HG03108 (cell line): ENCODE measurements around the gene ANTXR1.

Source experiments
- ATAC-seq: cut with Tn5 transposase; IDR thresholded peaks from one replicate; pipeline ENCODE4 v1.9.1; 2021; ENCODE audit warnings: moderate library complexity; ENCODE audit not compliant: unreplicated experiment

The ANTXR1 gene

DNA sequence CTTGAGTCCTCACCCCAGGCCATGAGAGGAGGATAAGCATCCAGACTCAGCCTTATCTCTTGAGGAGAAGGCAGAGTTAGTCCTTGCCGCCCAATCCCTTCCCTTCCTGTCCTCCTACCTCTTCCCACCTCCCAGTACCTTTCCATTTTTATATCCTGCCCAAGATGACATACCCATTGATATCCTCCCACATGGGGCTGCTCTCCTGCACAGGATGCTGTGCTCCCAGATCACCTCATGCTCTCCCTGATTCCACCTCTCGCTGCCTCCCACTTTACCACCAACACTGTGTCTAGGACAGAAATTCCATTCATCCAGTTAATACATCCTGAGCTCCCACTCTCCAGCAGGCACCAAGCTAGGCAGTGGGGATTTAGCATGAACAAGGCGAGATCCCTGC, 191.7 kb downstream of the ANTXR1 start:
- ATAC-seq: no peak

DNA sequence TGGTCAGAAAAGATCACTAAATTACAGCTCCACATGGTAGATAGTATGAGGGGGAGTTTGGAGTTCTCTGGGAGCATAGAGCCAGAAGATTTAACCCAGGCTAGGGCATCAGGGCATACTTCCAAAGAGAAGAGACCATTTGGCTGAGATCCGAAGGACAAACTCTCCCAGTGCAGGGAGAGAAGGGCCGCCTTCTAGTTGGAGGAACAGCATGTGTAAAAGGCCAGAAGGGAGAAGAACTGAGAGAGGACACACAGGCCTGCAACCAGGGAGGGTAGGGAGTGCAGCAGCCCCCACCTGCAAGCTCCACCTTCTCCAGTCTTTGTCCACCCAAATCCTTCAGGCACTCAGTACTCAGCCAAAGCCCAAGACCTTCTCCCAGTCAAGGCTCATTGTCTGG, 192.1 kb downstream of the ANTXR1 start:
- no peak for ATAC-seq

- ATAC-seq: no peak
These were observed 192.5 kb downstream of the ANTXR1 start for GRCh38 chr2:69205491-69205890.

DNA sequence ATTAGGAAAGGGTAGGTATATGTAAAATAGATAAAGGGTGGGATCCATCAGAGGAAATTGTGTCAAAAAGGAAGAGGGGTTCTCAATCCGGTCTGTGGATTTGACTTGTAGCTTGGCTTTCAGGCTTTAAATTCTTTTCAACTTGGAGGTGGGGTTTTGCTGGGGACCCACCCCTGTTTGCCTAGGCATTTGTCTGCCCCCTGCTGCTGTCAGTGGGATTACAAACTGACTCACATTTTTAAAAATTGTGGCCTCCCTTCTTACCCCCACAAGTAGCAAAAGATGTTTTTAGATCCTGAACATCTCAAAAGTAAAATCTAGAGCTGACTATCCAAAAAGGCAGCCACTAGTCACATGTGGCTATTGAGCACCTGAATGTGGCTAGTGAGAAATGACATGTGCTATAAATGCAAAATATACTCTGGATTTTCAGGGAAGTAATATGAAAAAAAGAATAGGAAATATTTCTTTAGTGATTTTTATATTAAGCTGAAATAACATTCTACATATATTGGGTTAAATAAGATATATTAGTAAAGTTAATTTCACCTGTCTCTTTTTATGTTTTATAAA, 195.1 kb downstream of the ANTXR1 start:
- no peak for ATAC-seq

DNA sequence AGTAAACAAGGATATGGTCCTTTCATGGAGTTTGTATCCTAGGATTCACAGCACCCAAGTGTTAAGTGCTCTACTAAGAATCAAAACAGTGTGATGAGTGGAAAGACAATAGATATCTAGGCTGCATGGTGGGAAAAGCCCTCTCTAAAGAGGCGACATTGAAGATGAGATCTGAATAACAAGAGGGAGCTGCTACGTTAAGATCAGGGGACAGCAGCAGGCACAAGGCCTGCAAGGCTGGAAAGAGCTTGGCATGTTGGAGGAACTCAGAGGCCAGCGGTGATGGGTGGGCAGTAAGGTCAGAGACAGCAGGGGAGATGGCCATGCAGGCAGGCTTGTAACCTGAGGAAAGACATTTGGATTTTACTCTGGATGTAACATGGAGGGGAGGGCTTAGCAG, 196.5 kb downstream of the ANTXR1 start:
- ATAC-seq: no peak

DNA sequence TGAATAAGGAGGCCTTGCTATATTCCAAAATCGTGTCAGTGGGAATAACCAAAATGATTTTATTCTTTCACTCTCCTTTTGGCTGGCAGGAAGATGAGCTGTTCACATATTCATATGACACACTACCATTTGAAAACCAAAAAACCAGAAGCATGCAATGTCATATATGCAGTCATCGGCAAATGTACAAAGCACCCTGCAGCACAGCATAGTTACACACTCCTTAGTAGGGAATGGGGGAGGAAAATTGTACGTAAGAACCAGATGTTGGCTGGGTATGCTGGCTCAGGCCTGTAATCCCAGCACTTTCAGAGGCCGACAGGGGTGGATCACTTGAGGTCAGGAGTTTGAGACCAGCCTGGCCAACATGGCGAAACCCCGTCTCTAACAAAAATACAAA, 197.4 kb downstream of the ANTXR1 start:
- ATAC-seq: no peak

DNA sequence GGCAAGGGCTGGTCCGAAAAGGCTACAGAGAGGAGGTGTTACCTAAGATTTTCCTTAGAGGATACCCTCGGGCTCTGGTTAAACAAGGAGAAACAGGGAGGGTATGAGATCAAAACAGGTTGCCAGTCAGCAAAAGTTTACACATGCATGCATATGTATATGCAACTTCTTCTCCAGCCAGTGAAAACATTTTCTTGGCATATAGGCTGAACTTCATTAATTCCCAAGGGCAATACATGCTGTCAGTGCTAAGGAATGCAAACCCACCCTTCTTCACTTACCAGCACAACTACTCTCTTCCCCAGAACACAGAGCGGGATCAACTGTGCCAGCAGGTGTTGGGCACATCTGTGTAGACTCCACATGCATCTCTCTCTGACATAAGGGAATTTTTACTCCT, 198.1 kb downstream of the ANTXR1 start:
- no peak for ATAC-seq

GRCh38 chr2:69211686-69212085, 198.7 kb downstream of the ANTXR1 start:
- no peak for ATAC-seq

- no peak for ATAC-seq
These were observed 199.5 kb downstream of the ANTXR1 start for GRCh38 chr2:69212238-69213028.

DNA sequence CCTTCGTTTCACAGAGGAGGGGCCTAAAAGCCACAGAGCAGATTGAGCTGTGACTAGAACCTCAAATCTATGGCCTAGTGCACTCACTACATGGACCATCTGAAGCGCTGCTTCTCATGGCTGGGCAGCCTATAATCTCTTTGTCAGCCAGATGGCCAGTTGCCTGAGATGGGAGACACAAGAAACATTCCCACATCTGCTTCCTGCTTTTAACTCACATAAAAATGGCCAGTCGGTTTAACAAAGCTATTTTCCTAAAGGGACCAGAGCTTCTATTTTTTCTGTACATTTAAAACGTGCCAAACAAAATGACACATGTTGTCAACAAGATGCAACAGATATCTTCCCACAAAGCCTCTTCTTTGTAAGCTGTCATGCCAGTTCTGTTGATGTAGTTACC, 200.2 kb downstream of the ANTXR1 start:
- no peak for ATAC-seq

DNA sequence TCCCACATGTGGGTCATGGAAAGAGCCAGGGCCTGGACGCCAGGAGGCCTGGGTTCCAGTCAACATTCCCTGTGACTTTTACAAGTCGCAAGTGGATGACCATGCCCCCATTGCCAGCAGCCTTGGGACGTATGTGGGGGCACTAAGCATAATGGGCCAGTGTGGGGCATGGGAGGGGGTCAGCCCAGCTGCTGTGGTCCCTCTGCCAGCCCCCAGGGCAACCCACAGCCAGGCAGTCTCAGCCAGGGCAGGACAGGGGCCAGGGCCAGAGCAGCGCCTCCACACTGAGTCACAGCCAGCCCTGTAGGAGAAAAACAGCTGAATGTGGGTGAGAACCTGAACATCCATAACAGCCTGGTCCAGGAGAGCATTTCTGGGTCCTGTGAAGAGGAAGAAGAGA, 200.8 kb downstream of the ANTXR1 start:
- no peak for ATAC-seq

- no peak for ATAC-seq
These were observed 201.9 kb downstream of the ANTXR1 start for GRCh38 chr2:69214898-69215297.

DNA sequence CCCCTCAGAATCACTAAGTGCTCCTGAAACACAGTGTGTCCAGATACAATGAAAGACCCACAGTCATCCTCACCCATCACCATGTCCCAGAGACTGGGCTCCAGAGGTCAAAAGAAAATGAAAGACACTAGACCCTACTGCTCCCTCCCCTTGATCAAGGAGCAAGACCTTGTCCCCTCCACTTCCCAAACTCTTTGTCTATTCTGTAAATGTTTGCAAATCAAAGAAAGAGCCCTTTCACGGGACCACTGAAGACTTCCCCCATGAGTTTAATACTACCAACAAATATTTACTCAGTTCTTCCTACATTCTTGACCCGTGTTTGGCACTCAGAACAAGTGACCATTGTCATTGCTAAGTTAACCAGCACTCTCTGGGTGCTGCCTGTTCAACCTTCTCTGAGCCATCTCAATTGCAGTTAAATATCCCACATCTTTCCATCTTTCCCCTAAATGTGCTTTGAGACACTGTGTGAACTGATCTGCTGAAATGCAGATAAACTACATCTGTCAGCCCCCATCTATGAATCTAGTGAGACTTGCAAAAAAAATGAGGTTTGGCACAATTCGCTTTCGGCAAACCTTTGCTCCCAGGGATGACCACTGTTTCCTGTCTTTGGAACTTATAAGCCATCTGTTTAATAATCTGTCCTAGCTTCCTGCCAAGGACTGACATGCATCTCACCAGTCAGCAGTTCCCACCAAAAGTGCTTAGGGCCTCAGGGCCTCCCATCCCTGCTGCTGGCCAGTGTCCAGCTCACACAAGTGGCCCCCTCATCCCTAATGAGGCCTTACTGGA, 203.8 kb downstream of the ANTXR1 start:
- no peak for ATAC-seq

- ATAC-seq: no peak
These were observed 204.5 kb downstream of the ANTXR1 start for GRCh38 chr2:69217333-69218080.

- no peak for ATAC-seq
These were observed 208.5 kb downstream of the ANTXR1 start for GRCh38 chr2:69221512-69221911.

- no peak for ATAC-seq
These were observed 209.2 kb downstream of the ANTXR1 start for GRCh38 chr2:69221960-69222751.

DNA sequence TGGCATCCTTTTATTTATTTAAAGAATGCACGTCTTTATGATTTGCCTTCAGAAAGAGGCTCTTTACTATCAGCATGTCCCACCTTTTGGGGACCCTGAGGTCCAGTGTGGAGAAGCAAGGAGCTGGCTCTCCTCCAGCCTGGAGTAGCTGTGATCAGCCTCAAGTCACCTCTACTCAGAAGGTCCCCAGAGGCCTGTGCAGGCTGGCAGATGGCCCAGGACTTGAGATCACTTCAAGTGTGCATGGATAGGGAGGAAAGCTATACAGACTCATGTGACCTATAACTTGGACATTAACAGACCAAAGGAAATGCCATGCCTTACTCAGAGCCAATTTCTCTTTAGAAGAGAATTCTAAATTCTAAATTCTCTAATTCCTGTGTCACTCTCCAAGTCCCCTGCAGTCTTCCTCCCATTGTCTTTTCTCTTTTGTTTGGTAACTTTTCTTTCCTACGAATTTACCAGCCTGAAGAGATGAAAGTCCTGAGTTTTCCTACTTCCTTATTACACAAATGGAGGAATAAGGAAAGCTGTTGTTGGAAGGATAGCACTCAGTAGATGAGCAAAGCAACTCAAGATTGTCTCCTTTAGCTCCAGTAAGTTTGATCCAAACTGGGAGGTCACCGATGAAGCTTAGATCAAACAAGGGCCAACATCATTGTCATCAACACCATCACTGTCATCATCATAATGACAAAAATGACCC, 210.1 kb downstream of the ANTXR1 start:
- no peak for ATAC-seq

DNA sequence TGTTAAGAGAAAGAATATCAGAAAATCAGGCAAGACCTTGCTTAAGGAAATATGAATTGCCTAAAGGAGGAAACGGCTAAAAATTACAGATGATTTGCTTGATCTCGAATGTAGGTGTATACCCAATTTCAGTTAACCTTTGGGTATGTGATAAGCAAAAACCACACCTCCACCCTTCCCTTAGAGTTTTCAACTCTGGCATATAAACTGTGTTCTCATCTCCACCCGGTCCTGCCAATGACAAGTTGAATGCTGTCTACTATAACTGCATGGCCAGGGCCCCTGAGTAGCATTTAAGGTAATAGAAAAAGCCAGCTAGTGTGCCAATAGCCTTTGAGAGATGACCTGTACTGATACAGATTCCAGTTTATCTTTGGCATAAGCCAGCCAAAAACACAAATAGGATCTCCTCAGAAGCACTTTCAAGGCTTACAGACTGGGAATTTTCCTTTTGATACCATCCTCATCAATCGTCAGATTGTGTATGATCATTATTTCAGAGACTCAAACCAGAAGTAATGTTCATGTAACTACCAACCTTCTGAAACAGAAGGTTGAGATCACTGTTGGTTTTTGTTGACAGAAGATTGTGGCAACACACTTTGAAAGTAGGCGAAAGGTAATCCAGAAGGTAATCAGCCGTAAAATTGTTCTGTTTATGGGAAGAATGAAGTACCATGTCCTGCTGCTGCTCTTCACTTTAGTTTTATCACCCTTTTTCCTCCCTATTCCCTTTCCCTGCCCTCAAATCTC, 211.0 kb downstream of the ANTXR1 start:
- ATAC-seq: no peak

DNA sequence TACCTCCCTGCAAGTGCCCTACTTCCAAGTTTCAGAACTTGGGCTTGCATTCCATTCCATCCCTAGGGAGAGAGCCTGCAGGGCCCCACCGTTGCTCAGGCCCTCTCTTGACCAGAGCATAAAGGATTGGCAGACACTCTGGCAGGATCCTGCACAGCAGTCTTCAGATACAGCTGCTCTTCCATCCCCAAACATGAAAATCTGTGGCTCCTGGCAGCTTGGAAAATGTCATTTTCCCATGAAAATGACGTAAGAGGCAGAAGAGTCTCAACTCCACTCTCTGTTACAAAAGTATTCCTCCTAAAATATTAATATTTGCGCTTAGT, 211.5 kb downstream of the ANTXR1 start:
- no peak for ATAC-seq
